ENCODE results near the gene ALX4.

ALX4 gene

DNA sequence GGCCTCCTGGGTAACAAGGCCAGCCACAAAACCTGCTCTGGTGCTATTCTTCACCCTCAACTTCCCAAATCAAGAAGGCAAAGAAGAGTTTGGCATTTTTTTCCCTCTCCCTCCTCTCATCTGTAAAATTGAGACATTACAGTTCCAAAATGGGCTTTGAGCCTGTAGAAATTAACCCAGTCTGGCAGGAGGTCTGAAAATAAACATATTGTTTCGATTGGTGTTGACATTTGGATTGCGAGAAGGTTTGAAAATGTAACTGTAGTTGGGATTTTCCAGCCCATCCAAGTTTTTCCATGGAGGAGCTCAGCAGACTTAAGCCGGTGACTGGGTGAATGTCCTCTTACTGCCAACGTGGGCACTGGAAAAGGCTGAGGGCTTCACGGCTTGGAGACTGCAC, 35.0 kb upstream of the ALX4 start:
- H3K4me3 ChIP-seq (replicated peaks in 1 of 2; ENCODE audit: low read depth in 2 of 2, low read length in 2 of 2) = no peak overlapping the region
- no peak for TF ChIP-seq CTCF (IDR thresholded peaks at IDR 0.05; ENCODE audit: low read depth, low read length)
- DNase-seq (ENCODE audit: low read depth in 2 of 2) = no peak

DNA sequence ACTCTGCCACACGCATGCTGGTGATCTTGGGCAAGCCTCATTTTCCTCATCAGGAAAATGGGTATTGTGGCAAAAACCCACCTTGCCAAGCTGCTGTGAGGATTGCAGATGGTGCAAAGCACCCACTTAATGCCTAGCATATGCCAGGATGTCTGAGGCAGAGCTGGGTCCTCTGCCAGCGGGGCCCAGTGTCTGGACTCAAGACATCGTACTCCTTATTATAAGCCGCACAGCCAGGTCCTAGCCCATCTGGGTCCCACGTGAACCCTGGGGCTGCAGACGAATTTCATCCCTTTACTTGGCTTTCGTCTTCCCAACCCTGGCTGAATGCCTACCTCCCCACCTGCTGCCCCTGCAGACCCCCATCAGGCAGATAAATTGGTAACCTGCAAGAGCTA, 34.5 kb upstream of the ALX4 start:
- no peak for TF ChIP-seq CTCF (IDR thresholded peaks at IDR 0.05; ENCODE audit: low read depth, low read length)
- DNase-seq (ENCODE audit: low read depth in 2 of 2) = no peak
- no peak overlapping the region for H3K4me3 ChIP-seq (replicated peaks in 1 of 2; ENCODE audit: low read depth in 2 of 2, low read length in 2 of 2)

GRCh38 chr11:44343778-44344422, 34.0 kb upstream of the ALX4 start:
- DNase-seq (ENCODE audit: low read depth in 2 of 2) = no peak
- no peak for TF ChIP-seq CTCF (IDR thresholded peaks at IDR 0.05; ENCODE audit: low read depth, low read length)
- H3K4me3 ChIP-seq (replicated peaks in 1 of 2; ENCODE audit: low read depth in 2 of 2, low read length in 2 of 2) = no peak overlapping the region

GRCh38 chr11:44342616-44343015, 32.7 kb upstream of the ALX4 start:
- no peak overlapping the region for H3K4me3 ChIP-seq (replicated peaks in 1 of 2; ENCODE audit: low read depth in 2 of 2, low read length in 2 of 2)
- TF ChIP-seq CTCF (IDR thresholded peaks at IDR 0.05; ENCODE audit: low read depth, low read length) = no peak
- DNase-seq (ENCODE audit: low read depth in 2 of 2) = no peak

DNA sequence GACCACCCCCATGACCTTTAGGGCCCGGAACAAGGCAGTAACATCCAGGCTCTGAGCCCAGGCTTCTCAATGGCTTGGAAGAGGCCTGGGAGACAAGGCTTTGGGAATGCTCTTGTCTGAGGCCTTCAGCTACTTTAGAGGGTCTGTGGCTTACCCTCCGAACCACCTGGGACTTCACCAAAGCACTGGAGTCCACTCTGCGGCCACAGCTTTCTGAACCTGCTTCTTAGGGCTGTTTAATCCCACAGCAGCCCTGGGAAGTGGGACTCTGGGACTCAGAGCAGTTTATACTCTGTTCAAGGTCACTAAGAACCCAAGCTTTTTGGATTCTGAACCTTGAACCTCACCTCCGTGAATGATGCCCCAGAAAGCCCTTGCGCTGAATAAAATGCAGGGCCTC, 30.7 kb upstream of the ALX4 start:
- no peak for DNase-seq (ENCODE audit: low read depth in 2 of 2)
- no peak for TF ChIP-seq CTCF (IDR thresholded peaks at IDR 0.05; ENCODE audit: low read depth, low read length)
- no peak overlapping the region for H3K4me3 ChIP-seq (replicated peaks in 1 of 2; ENCODE audit: low read depth in 2 of 2, low read length in 2 of 2)

- no peak for DNase-seq (ENCODE audit: low read depth in 2 of 2)
- TF ChIP-seq CTCF (IDR thresholded peaks at IDR 0.05; ENCODE audit: low read depth, low read length) = no peak
- no peak overlapping the region for H3K4me3 ChIP-seq (replicated peaks in 1 of 2; ENCODE audit: low read depth in 2 of 2, low read length in 2 of 2)
Measured at GRCh38 chr11:44339530-44339883, 29.6 kb upstream of the ALX4 start.
